HG03575 (cell line): ENCODE measurements around the gene FNDC10.

Source experiments
- ATAC-seq: cut with Tn5 transposase; IDR thresholded peaks from one replicate; pipeline ENCODE4 v1.9.1; 2021; ENCODE audit not compliant: unreplicated experiment, insufficient number of reproducible peaks, low FRiP score; ENCODE audit errors: extremely low read depth

FNDC10 gene

GRCh38 chr1:1628754-1629429, 29.0 kb upstream of the FNDC10 start:
- no peak for ATAC-seq

- no peak for ATAC-seq
These were observed 28.2 kb upstream of the FNDC10 start for GRCh38 chr1:1627829-1628753.

GRCh38 chr1:1627261-1627828, 27.4 kb upstream of the FNDC10 start:
- ATAC-seq, result no peak

- ATAC-seq, result no peak
These were observed 26.5 kb upstream of the FNDC10 start for GRCh38 chr1:1626207-1627141.

GRCh38 chr1:1625824-1626206, 25.9 kb upstream of the FNDC10 start:
- ATAC-seq, result no peak

GRCh38 chr1:1625404-1625775, 25.5 kb upstream of the FNDC10 start:
- no peak for ATAC-seq

- no peak for ATAC-seq
These were observed 24.8 kb upstream of the FNDC10 start for GRCh38 chr1:1624443-1625403.

- no peak for ATAC-seq
These were observed 23.9 kb upstream of the FNDC10 start for GRCh38 chr1:1623631-1624442.

- ATAC-seq, result no peak
These were observed 23.3 kb upstream of the FNDC10 start for GRCh38 chr1:1623181-1623630.

GRCh38 chr1:1622788-1623094, 22.8 kb upstream of the FNDC10 start:
- ATAC-seq, result no peak

GRCh38 chr1:1622010-1622787, 22.3 kb upstream of the FNDC10 start:
- ATAC-seq, result no peak

GRCh38 chr1:1621173-1622009, 21.5 kb upstream of the FNDC10 start:
- no peak for ATAC-seq

GRCh38 chr1:1620433-1621139, 20.7 kb upstream of the FNDC10 start:
- no peak for ATAC-seq

- no peak for ATAC-seq
These were observed 20.0 kb upstream of the FNDC10 start for GRCh38 chr1:1619917-1620361.

- ATAC-seq, result no peak
These were observed 18.6 kb upstream of the FNDC10 start for GRCh38 chr1:1618396-1619068.
